Measurements from ENCODE around the gene FER1L5.
A peak's percentile ranks its signal among the peaks of the same experiment; 100 is the strongest.

Gene FER1L5

GRCh38 chr2:96734880-96735583 lies 92.5 kb downstream of the FER1L5 start:
- H3K27ac ChIP-seq, result no peak overlapping the region; the same call in 1 of the 2 replicates
- TF ChIP-seq, protein P1, sequence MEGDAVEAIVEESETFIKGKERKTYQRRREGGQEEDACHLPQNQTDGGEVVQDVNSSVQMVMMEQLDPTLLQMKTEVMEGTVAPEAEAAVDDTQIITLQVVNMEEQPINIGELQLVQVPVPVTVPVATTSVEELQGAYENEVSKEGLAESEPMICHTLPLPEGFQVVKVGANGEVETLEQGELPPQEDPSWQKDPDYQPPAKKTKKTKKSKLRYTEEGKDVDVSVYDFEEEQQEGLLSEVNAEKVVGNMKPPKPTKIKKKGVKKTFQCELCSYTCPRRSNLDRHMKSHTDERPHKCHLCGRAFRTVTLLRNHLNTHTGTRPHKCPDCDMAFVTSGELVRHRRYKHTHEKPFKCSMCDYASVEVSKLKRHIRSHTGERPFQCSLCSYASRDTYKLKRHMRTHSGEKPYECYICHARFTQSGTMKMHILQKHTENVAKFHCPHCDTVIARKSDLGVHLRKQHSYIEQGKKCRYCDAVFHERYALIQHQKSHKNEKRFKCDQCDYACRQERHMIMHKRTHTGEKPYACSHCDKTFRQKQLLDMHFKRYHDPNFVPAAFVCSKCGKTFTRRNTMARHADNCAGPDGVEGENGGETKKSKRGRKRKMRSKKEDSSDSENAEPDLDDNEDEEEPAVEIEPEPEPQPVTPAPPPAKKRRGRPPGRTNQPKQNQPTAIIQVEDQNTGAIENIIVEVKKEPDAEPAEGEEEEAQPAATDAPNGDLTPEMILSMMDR (IDR thresholded peaks at IDR 0.05), result no peak
- TF ChIP-seq ZFX (IDR thresholded peaks at IDR 0.05; ENCODE audit: borderline replicate concordance), result no peak

DNA sequence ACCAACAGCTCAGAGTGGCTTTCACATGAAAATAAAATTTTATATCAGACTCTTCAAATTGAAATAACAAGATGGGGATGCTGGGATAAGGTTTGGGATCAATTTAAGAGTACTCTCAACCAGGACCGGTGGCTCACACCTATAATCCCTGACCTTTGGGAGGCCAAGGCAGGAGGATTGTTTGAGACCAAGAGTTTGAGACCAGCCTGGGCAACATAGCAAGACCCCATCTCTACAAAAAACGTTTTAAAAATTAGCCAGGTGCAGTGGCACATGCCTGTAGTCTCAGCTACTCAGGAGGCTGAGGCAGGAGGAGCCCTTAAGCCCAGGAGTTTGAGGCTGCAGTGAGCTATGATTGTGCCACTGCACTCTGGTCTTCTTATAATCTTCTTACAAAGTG lies 94.7 kb downstream of the FER1L5 start:
- no peak for TF ChIP-seq ZFX (IDR thresholded peaks at IDR 0.05; ENCODE audit: borderline replicate concordance)
- H3K27ac ChIP-seq, result no peak overlapping the region

- TF ChIP-seq, protein P1 (IDR thresholded peaks at IDR 0.05), result no peak
- no peak for TF ChIP-seq ZFX (IDR thresholded peaks at IDR 0.05; ENCODE audit: borderline replicate concordance)
Measured at GRCh38 chr2:96737831-96738230, 95.3 kb downstream of the FER1L5 start.

GRCh38 chr2:96739076-96739632 lies 96.6 kb downstream of the FER1L5 start:
- peak overlapping the region; percentile 56 for H3K27ac ChIP-seq
- TF ChIP-seq, protein P1 (IDR thresholded peaks at IDR 0.05), result no peak
- TF ChIP-seq ZFX (IDR thresholded peaks at IDR 0.05; ENCODE audit: borderline replicate concordance), result no peak

More at GRCh38 chr2:96737831-96738230, 95.3 kb downstream of the FER1L5 start:
- no peak overlapping the region for H3K27ac ChIP-seq

DNA sequence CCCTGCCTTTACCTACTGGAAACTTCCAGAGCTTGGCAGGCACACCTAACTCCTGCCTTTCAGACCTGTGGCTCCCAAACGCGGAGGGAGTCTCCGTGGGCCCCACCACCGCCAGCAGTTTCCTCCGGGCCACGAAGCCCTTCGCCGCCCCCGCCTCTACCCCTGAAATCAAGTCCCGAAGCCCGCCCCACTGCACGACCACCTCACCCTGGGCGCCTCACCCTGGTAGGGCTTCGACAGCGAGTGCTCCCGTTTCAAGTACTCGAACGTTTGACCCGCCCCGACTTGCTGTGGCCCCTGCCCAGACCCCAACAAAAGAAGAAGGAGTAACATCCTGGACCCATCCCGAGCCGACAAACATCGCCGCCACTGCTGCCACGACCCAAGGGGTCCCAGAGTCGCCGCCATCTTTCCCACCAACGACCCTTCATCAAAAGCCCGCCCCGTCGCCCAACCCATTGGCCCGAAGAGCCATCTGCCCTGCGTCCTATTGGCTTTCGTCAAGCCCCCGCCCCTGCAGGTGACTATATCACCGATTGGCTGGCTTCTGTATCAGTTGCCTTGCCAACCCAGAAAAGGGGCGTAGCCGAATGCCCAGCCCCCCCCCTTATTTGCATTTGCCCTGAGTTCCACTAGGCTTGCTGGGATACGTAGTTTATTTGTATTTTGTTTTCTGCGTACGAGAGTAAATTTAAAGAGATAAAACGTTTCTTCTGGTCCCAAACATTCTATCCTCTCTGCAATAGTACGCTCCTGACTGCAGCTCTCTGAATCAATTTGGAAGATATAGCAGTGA lies 97.3 kb downstream of the FER1L5 start, which contains the start of gene LMAN2L:
TSS of gene LMAN2L (minus strand) at position 432 of the 796 bp plus-strand sequence. CDS start at position 408, 24 bp downstream.
- peak within 1 kb of the TSS; percentile 56 for H3K27ac ChIP-seq

DNA sequence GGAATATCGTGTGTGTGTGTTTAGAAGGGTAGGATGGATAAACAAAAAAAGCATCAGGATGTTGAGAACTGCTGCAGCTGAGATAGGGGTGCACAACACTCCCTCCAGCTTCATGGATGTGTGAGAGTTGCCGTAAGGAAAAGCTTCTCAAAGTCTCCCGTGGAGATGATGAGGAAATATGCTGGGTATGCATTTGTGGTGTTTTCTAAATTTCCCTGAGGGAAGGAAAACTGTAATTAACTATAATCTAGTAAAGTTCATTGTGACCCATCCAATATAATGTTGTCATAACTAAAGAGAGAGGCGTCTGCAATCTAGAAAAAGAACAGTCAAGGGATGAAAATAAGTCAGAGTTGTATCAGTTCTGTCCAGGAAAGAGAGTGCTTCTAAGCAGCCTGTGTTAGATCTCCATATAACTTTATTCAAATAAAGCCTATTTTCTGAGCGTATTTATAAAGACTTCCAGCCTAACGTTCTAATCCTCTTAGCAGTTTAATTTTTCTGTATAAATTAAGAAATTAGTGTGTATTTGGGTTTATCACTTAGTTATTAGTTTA lies 104.6 kb downstream of the FER1L5 start:
- no peak overlapping the region for H3K27ac ChIP-seq
- no peak for TF ChIP-seq ZFX (IDR thresholded peaks at IDR 0.05; ENCODE audit: borderline replicate concordance)
- TF ChIP-seq, protein P1 (IDR thresholded peaks at IDR 0.05), result no peak

More for the DNA sequence above, 97.3 kb downstream of the FER1L5 start, which contains the start of gene LMAN2L:
- TF ChIP-seq, protein P1 (IDR thresholded peaks at IDR 0.05), result peak; percentile 24; the same call in 1 of the 2 replicates
- no peak for TF ChIP-seq ZFX (IDR thresholded peaks at IDR 0.05; ENCODE audit: borderline replicate concordance)

DNA sequence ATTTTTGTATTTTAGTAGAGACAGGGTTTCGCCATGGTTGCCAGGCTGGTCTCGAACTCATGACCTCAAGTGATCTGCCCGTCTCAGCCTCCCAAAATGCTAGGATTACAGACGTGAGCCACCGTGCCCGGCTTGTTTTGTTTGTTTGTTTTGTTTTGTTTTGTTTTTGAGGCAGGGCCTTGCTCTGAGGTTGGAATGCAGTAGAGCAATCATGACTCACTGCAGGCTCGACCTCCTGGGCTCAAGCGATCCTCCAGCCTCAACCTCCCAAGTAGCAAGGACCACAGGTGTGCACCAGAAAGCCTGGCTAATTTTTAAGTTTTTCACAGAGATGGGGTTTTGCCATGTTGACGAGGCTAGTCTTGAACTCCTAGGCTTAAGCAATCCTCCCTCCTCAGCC lies 109.2 kb downstream of the FER1L5 start:
- H3K27ac ChIP-seq, result no peak overlapping the region

More for the DNA sequence above, 109.2 kb downstream of the FER1L5 start:
- TF ChIP-seq ZFX (IDR thresholded peaks at IDR 0.05; ENCODE audit: borderline replicate concordance), result no peak
- TF ChIP-seq, protein P1 (IDR thresholded peaks at IDR 0.05), result no peak
